ENCODE data around the gene PARD3. TPM values are rescaled to one million over a fixed set of nuclear protein-coding genes. Genes with fewer than 3 reads are reported as not detected.

Gene PARD3
- total RNA-seq, 1 donor from 2014 or later = 1.7 TPM

GRCh38 chr10:34734918-34735317, 80.2 kb downstream of the PARD3 start:
- H3K9me3 Mint-ChIP-seq = no peaks in the 10 kb centered on the region
- H3K4me1 Mint-ChIP-seq (ENCODE audit: low read depth) = no peaks in the 10 kb centered on the region
- no peak overlapping the region for H3K27ac Mint-ChIP-seq
- intact Hi-C loops (cut with micrococcal nuclease) = no loop called here
- no peak overlapping the region for H3K4me3 Mint-ChIP-seq
- peaks cover 6% of the 10 kb centered on the region for H3K27me3 Mint-ChIP-seq (ENCODE audit: insufficient read depth)
- H3K36me3 Mint-ChIP-seq (ENCODE audit: low read depth) = no peaks in the 10 kb centered on the region
- DNase-seq (ENCODE audit: low spot score) = no peak

GRCh38 chr10:34732926-34733325, 82.2 kb downstream of the PARD3 start:
- Mint-ChIP-seq H3K4me1 (ENCODE audit: low read depth) (no peaks in the 10 kb centered on the region), H3K27ac (no peak overlapping the region), H3K27me3 (ENCODE audit: insufficient read depth) (no peaks in the 10 kb centered on the region), H3K36me3 (ENCODE audit: low read depth) (no peaks in the 10 kb centered on the region), H3K4me3 (no peak overlapping the region), H3K9me3 (no peaks in the 10 kb centered on the region)
- no peak for DNase-seq (ENCODE audit: low spot score)
- intact Hi-C loops (cut with micrococcal nuclease) = no loop called here

GRCh38 chr10:34731885-34732701, 83.0 kb downstream of the PARD3 start:
- Mint-ChIP-seq H3K27me3 (ENCODE audit: insufficient read depth) (no peaks in the 10 kb centered on the region), H3K4me3 (no peak overlapping the region), H3K9me3 (no peaks in the 10 kb centered on the region), H3K4me1 (ENCODE audit: low read depth) (no peaks in the 10 kb centered on the region), H3K36me3 (ENCODE audit: low read depth) (no peaks in the 10 kb centered on the region), H3K27ac (no peak overlapping the region)
- DNase-seq (ENCODE audit: low spot score) = no peak
- intact Hi-C loops (cut with micrococcal nuclease) = no loop called here

DNA sequence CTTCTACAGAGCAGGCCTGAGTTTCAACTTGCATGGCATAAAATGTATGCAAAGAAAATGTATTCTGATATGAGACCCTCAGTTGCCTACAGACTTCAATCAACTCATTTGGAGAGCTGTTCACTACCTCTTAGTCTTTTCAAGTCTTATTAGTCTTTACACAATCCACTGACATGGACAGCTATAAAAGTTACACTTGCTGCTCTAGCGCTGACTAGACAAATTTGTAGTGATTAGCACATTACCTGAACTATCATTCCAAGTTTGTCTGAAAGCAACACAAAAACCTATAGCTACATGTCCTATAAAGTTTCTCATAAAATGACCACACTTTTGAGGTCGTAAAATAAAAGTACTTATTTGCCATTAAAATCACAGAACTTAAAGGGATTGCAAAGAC, 83.9 kb downstream of the PARD3 start:
- Mint-ChIP-seq H3K4me3 (no peak overlapping the region), H3K27me3 (ENCODE audit: insufficient read depth) (no peaks in the 10 kb centered on the region), H3K36me3 (ENCODE audit: low read depth) (no peaks in the 10 kb centered on the region), H3K27ac (no peak overlapping the region), H3K4me1 (ENCODE audit: low read depth) (no peaks in the 10 kb centered on the region), H3K9me3 (no peaks in the 10 kb centered on the region)
- no peak for DNase-seq (ENCODE audit: low spot score)
- intact Hi-C loops (cut with micrococcal nuclease) = no loop called here

DNA sequence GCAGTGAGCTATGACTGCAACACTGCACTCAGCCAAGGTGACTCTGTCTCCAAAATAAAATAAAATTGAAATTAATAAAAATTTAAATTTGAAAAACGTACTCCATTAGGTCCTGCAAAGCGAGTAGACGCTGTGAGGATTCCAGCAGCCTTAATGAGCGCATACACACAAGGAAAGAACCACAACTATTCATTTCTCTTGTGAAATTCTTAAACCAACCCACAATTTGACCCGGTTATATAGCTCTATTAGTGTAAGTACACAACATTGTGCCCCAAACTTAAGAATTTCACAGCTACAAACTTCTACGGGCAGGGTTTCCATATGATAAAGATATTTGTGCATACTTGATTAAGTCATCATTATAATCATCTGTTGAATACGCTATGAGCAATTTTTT, 84.4 kb downstream of the PARD3 start:
- H3K9me3 Mint-ChIP-seq = no peaks in the 10 kb centered on the region
- no peaks in the 10 kb centered on the region for H3K4me1 Mint-ChIP-seq (ENCODE audit: low read depth)
- H3K27ac Mint-ChIP-seq = no peak overlapping the region
- H3K27me3 Mint-ChIP-seq (ENCODE audit: insufficient read depth) = no peaks in the 10 kb centered on the region
- H3K4me3 Mint-ChIP-seq = no peak overlapping the region
- DNase-seq (ENCODE audit: low spot score) = no peak
- intact Hi-C loops (cut with micrococcal nuclease) = no loop called here
- H3K36me3 Mint-ChIP-seq (ENCODE audit: low read depth) = no peaks in the 10 kb centered on the region

DNA sequence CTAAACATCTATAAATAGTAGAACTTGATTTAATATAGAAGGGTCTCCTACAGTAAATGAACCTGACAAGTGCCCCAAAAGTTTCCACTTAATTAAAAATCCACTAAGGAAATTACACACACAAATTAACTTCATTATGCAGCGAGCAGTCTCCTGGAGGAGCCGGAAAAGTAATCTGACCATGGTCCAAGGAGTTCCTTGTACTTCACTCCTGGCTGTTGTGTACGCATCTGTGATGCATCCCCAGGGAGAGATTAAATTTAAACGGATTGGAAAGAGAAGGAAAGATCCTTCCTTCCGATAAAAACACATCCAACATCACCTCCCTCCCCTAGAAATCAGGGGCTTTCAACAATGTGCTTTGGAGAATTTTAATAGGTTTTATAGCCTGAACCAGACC, 85.5 kb downstream of the PARD3 start:
- no peaks in the 10 kb centered on the region for H3K9me3 Mint-ChIP-seq
- H3K4me3 Mint-ChIP-seq = no peak overlapping the region
- H3K4me1 Mint-ChIP-seq (ENCODE audit: low read depth) = no peaks in the 10 kb centered on the region
- no peaks in the 10 kb centered on the region for H3K36me3 Mint-ChIP-seq (ENCODE audit: low read depth)
- no peak overlapping the region for H3K27ac Mint-ChIP-seq
- intact Hi-C loops (cut with micrococcal nuclease) = no loop called here
- no peak for DNase-seq (ENCODE audit: low spot score)
- H3K27me3 Mint-ChIP-seq (ENCODE audit: insufficient read depth) = no peaks in the 10 kb centered on the region

- Mint-ChIP-seq H3K27ac (no peak overlapping the region), H3K4me3 (no peak overlapping the region), H3K9me3 (no peaks in the 10 kb centered on the region), H3K27me3 (ENCODE audit: insufficient read depth) (no peaks in the 10 kb centered on the region), H3K36me3 (ENCODE audit: low read depth) (no peaks in the 10 kb centered on the region), H3K4me1 (ENCODE audit: low read depth) (no peaks in the 10 kb centered on the region)
- intact Hi-C loops (cut with micrococcal nuclease) = no loop called here
- no peak for DNase-seq (ENCODE audit: low spot score)
Measured at GRCh38 chr10:34728361-34728760, 86.7 kb downstream of the PARD3 start.

- H3K4me1 Mint-ChIP-seq (ENCODE audit: low read depth) = no peaks in the 10 kb centered on the region
- no peaks in the 10 kb centered on the region for H3K36me3 Mint-ChIP-seq (ENCODE audit: low read depth)
- no peaks in the 10 kb centered on the region for H3K9me3 Mint-ChIP-seq
- no peak overlapping the region for H3K4me3 Mint-ChIP-seq
- no peak for DNase-seq (ENCODE audit: low spot score)
- H3K27ac Mint-ChIP-seq = no peak overlapping the region
- no peaks in the 10 kb centered on the region for H3K27me3 Mint-ChIP-seq (ENCODE audit: insufficient read depth)
- intact Hi-C loops (cut with micrococcal nuclease) = no loop called here
Measured at GRCh38 chr10:34727595-34728033, 87.5 kb downstream of the PARD3 start.

DNA sequence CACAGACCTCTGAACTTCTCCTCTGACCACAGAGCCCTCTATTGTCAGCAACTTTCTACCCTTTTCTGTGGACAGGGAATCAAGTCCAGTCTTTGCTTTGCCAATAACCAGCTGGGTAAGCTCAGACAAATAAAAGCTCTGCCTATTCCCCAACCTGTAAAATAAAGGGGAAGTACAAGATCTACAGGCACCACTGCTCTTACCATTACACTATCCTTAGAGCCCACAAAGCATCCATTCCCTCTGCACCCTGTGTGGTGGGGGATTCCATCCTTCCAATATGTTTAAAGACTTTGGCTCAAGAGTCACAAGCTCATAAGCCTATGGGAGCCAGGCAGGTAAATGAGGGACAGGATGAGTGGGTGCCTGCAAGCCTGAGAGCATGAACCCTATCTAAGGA, 88.2 kb downstream of the PARD3 start:
- no peak overlapping the region for H3K27ac Mint-ChIP-seq
- H3K4me3 Mint-ChIP-seq = no peak overlapping the region
- no peaks in the 10 kb centered on the region for H3K36me3 Mint-ChIP-seq (ENCODE audit: low read depth)
- no peaks in the 10 kb centered on the region for H3K4me1 Mint-ChIP-seq (ENCODE audit: low read depth)
- intact Hi-C loops (cut with micrococcal nuclease) = no loop called here
- no peaks in the 10 kb centered on the region for H3K9me3 Mint-ChIP-seq
- DNase-seq (ENCODE audit: low spot score) = no peak
- H3K27me3 Mint-ChIP-seq (ENCODE audit: insufficient read depth) = no peaks in the 10 kb centered on the region

- Mint-ChIP-seq H3K27ac (no peak overlapping the region), H3K9me3 (no peaks in the 10 kb centered on the region), H3K36me3 (ENCODE audit: low read depth) (no peaks in the 10 kb centered on the region), H3K27me3 (ENCODE audit: insufficient read depth) (no peaks in the 10 kb centered on the region), H3K4me3 (no peak overlapping the region), H3K4me1 (ENCODE audit: low read depth) (no peaks in the 10 kb centered on the region)
- intact Hi-C loops (cut with micrococcal nuclease) = no loop called here
- DNase-seq (ENCODE audit: low spot score) = no peak
Measured at GRCh38 chr10:34723750-34724149, 91.3 kb downstream of the PARD3 start.

GRCh38 chr10:34722404-34722803, 92.7 kb downstream of the PARD3 start:
- H3K4me3 Mint-ChIP-seq = no peak overlapping the region
- no peak overlapping the region for H3K27ac Mint-ChIP-seq
- H3K4me1 Mint-ChIP-seq (ENCODE audit: low read depth) = no peaks in the 10 kb centered on the region
- H3K9me3 Mint-ChIP-seq = no peaks in the 10 kb centered on the region
- H3K36me3 Mint-ChIP-seq (ENCODE audit: low read depth) = no peaks in the 10 kb centered on the region
- DNase-seq (ENCODE audit: low spot score) = no peak
- intact Hi-C loops (cut with micrococcal nuclease) = no loop called here
- H3K27me3 Mint-ChIP-seq (ENCODE audit: insufficient read depth) = no peaks in the 10 kb centered on the region

DNA sequence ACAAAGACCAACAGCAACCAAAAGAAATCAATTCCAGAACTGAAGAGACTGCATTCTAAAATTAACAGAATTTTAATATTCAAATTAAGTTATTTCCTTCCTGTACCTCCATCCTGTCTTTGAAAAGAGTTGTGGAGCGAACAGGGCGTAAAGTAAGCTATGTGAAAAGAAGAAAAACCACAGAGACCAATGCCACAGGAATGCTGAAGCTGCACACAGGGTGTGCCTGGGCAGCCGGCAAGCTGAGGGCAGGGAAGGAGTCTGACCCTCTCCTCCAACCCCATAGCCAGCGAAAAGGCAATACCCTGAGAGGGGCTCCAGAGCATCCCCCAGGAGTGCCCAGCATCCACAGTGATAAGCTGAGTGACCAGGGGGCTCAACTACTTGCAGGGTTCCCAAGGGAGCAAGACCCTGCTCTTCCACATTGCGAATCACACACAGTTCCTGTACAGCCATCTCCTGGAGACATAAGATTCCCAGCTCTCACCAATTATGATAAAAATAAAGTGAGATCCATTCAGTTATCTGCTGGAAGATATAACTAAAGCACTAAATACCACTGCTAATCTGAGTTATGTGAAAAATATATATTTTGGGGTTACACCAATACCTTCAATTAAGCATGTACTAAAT, 93.8 kb downstream of the PARD3 start:
- H3K27ac Mint-ChIP-seq = no peak overlapping the region
- H3K9me3 Mint-ChIP-seq = no peaks in the 10 kb centered on the region
- no peaks in the 10 kb centered on the region for H3K27me3 Mint-ChIP-seq (ENCODE audit: insufficient read depth)
- H3K36me3 Mint-ChIP-seq (ENCODE audit: low read depth) = no peaks in the 10 kb centered on the region
- DNase-seq (ENCODE audit: low spot score) = no peak
- H3K4me3 Mint-ChIP-seq = no peak overlapping the region
- H3K4me1 Mint-ChIP-seq (ENCODE audit: low read depth) = no peaks in the 10 kb centered on the region
- intact Hi-C loops (cut with micrococcal nuclease) = no loop called here

GRCh38 chr10:34719746-34720145, 95.3 kb downstream of the PARD3 start:
- Mint-ChIP-seq H3K36me3 (ENCODE audit: low read depth) (no peaks in the 10 kb centered on the region), H3K4me3 (no peak overlapping the region), H3K9me3 (no peaks in the 10 kb centered on the region), H3K27me3 (ENCODE audit: insufficient read depth) (peaks cover 2% of the 10 kb centered on the region), H3K4me1 (ENCODE audit: low read depth) (no peaks in the 10 kb centered on the region), H3K27ac (no peak overlapping the region)
- DNase-seq (ENCODE audit: low spot score) = no peak
- intact Hi-C loops (cut with micrococcal nuclease) = no loop called here

Measured in activated T-helper 1 cell treated with anti-CD3 and anti-CD28 coated beads, Interleukin-12 subunit alpha, Interleukin-12 subunit beta, Interleukin-2, Interleukin-4 antibody, amounts not matched to agents 30 ng/mL and 10 ng/mL and 1 ng/mL, durations not matched to agents 14 hours and 24 hours and 36 hours (primary cell).